T follicular helper cell (primary cell): ENCODE results near the gene B4GALNT4.
"Not testable (repeated sequence)": the region's sequence is repeated elsewhere in the genome, so short reads cannot be mapped to it uniquely, and the experiment has no call there.

ENCODE experiments used
- DNase-seq: peaks from one replicate; pipeline ENCODE4 v3.0.0-alpha.2; 2020; ENCODE audit warnings: low read depth

The B4GALNT4 gene

GRCh38 chr11:335779-336658, 33.3 kb upstream of the B4GALNT4 start:
- DNase-seq: no peak

GRCh38 chr11:336659-337198, 32.6 kb upstream of the B4GALNT4 start:
- DNase-seq: no peak

- no peak for DNase-seq
These were observed 31.6 kb upstream of the B4GALNT4 start for GRCh38 chr11:337711-338110.

GRCh38 chr11:339963-340362, 29.3 kb upstream of the B4GALNT4 start:
- no peak for DNase-seq

- no peak for DNase-seq
These were observed 28.5 kb upstream of the B4GALNT4 start for GRCh38 chr11:340539-341512.

GRCh38 chr11:342328-342727, 27.0 kb upstream of the B4GALNT4 start:
- DNase-seq: no peak

GRCh38 chr11:344836-345578, 24.3 kb upstream of the B4GALNT4 start:
- no peak for DNase-seq

GRCh38 chr11:346529-346928, 22.8 kb upstream of the B4GALNT4 start:
- DNase-seq: no peak

GRCh38 chr11:349270-349954, 19.9 kb upstream of the B4GALNT4 start:
- DNase-seq: not testable (repeated sequence)

GRCh38 chr11:350033-350722, 19.1 kb upstream of the B4GALNT4 start:
- not testable (repeated sequence) for DNase-seq

- DNase-seq: no peak
These were observed 18.5 kb upstream of the B4GALNT4 start for GRCh38 chr11:350723-351255.

GRCh38 chr11:351411-351810, 17.9 kb upstream of the B4GALNT4 start:
- DNase-seq: no peak

- DNase-seq: no peak
These were observed 16.8 kb upstream of the B4GALNT4 start for GRCh38 chr11:352456-353031.

- DNase-seq: no peak
These were observed 16.0 kb upstream of the B4GALNT4 start for GRCh38 chr11:353179-353873.

- DNase-seq: peak; percentile 75
These were observed 13.5 kb upstream of the B4GALNT4 start for GRCh38 chr11:355581-356458.

GRCh38 chr11:356610-357009, 12.7 kb upstream of the B4GALNT4 start:
- DNase-seq: no peak

- no peak for DNase-seq
These were observed 11.7 kb upstream of the B4GALNT4 start for GRCh38 chr11:357582-357981.

GRCh38 chr11:358129-358800, 11.0 kb upstream of the B4GALNT4 start:
- no peak for DNase-seq
